GM21381 (cell line): ENCODE results near the gene FAM241B.

ENCODE experiments used
- ATAC-seq: cut with Tn5 transposase; IDR thresholded peaks from one replicate; pipeline ENCODE4 v1.9.1; 2021; ENCODE audit warnings: mild to moderate bottlenecking, moderate library complexity; ENCODE audit not compliant: unreplicated experiment

Gene FAM241B

DNA sequence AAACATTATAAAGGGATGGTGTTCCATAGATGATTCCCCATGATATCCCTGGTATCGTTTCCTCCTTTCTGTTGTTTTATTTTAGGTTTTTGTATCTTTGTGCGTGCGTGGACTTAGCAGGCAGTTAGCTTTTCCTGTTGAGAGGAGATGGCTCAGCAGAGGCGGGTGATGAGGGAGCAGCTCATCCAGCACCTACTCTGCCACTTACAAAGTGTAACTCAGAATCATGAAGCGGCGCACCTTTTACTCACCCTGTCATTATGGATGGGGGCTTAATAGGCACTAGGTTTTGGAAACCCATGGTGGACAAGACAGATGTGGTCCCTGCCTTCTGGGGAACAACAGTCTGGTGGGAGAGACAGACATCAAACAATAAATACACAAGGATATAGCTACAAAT, 17.1 kb downstream of the FAM241B start:
- no peak for ATAC-seq

DNA sequence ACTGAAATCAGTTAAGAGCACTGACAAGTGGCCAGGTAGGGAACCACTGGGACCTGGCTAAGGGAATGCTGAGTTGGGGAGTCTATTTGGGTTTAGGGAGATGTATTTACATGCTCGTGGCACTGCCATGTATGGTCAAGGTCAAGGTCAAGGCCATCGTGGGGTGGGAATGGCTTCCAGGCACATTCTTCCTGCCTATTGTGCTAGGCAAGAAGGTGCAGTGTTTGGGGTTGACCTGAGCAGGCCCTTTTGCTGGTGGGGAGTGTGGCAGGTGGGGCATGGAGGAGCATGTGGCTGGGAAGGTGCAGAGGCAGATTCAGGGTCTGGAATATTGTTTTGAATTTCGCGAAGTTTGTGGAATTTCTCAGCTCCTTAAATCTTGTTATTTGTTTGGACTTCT, 17.8 kb downstream of the FAM241B start:
- ATAC-seq, result no peak

DNA sequence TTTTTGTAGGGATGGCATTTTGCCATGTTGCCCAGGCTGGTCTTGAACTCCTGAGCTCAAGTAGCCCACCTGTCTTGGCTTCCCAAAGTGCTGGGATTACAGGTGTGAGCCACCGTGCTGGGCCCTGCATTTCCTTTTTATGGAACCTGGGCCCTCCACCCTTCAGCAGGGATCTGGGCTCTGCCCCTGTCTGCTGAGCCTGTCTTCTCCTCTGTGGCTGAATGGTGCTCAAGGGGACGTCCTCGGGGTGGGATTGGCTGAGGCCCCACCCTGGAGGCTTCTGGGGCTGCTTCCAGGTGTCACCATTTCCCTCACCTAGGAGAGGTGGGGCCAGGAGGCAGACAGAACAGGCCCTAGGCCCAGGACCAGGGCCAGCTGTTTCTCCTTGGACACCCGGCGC, 18.4 kb downstream of the FAM241B start:
- no peak for ATAC-seq

DNA sequence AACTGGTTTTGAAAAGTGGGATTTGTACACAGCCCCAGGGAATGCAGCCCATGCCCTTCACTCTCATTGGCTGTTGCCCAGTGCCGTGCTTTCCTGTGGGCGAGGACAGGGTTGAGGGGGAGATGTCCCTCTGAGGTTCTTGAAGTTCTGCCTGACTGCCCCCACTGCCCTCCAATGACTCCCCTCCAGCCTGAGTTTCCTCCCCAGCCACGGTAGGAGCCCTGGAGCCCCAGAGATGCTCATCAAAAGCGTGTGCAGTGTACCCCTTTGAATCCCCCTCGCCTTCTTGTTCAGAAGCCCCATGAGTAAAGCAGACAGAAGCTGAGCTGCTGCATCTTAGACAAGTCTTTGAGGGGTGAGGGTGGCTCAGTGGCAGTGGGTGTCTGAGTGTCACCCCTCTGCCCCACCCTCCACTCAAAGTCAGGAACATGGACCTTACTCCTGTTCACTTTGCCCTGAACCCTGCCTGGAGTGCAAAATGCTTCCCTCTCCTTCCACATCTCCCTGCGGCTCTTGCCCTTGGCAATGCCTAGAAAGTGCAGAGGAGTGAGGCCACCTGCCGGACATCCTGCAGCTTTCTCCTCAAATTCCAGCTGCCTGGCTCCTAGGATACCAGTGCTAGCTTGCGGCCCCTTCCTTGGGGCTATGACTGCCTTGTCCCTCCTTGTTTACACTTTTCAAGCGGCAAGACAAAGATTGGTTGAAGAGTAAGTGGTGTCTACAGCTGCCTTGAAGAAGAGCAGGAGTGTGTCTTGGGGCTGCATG, 19.9 kb downstream of the FAM241B start:
- no peak for ATAC-seq

DNA sequence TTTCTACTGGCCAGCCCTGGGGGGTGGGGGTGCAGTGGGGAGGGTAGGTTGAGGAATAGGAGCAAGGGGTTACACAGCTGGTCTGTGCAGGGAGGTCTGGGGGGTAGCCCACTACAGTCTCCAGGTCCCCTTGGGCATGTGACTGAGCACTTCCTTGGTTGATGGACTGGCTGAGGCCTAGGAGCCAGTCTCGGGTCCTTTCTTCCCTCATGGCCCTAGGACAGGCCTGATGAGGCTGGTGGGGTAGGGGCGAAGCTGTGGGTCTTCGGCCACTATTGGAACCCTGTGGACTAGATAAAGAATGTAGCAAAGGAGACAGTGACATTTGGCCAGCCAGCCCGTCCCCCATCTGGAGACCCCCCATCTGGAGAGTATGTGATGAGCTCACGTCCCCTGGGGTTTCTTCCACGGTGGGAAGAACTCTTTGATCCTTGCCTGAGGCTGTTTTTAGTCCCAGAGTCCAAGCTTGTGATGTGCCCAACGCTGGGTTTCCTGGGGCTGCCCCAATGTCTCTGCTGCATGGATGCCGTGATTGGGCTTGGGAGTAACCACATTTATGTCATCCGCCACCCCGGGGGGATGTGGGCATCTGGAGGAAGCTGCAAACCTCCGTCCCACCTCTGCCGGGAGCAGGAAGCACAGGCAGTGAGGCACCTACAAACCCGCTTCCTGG, 20.7 kb downstream of the FAM241B start:
- ATAC-seq, result no peak

DNA sequence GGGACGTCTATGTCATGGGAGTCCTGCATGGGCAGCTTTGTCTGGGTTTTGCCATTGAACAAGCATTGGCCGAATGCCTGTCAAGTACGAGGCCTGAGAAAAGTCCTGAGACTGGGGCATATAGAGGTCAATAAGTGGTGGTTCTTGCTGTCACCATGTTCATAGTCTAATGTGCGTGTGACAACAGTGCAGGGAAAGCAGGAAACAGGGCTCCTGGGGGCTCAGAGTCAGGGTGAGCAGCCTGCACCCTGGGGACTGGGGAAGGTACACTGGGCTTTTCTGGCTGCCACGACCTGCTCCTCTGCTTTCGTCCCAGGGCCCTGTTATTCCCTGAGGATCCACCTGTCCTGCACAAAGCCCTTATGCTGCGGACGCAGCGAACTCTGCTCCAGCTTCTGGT, 21.3 kb downstream of the FAM241B start:
- ATAC-seq, result no peak

DNA sequence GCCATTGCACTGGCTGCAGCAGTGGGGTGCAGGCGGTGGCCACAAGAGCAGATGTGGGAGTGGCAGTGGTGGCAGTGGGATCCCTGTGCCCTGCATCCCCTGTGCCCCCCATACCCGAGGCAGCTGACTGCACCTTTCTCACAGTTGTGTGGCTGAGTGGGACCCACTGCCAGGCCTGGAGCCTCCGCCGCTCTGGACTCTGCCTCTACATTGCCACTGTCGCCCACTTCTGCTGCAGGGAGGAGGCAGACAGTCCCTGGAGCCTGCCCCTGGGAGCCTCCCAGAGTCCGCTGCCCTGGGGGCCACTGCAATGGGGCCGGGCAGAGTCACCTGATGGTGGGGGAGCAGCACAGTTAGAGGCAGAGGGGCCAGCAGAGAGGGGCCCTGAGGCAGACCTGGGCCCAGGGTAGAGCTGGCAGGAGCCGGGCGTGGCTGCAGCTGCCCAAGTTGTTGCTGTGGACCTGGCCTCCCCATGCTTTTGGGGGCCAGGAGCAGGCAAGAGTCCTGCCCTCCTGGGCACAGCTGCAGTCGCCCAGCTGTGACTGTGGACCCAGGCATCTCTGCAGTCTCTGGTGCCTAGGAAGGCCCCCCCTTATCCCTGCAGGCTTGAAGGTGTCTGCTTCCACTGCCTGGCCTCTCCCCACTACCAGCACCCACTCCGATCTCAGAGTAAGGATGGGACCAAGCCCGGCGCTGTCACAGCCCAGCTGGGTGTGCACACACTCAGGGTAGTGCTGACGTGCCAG, 22.2 kb downstream of the FAM241B start:
- no peak for ATAC-seq

DNA sequence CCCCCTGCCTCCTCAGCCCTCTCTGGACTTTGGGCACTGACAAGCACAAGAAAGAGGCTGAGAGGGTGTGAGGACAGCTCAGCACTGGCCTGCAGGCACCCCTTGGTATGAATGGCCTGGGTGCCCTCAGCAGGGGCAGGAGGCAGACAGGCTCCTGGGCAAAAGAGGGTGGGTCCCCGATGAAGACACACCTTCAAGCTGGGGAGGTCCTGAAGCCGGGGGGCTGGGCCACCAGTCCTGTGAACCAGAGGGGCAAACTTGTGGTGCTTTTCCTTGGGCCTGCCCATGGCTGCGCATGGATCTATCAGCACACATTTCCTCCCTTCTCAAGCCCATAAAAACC, 22.8 kb downstream of the FAM241B start:
- ATAC-seq, result no peak

DNA sequence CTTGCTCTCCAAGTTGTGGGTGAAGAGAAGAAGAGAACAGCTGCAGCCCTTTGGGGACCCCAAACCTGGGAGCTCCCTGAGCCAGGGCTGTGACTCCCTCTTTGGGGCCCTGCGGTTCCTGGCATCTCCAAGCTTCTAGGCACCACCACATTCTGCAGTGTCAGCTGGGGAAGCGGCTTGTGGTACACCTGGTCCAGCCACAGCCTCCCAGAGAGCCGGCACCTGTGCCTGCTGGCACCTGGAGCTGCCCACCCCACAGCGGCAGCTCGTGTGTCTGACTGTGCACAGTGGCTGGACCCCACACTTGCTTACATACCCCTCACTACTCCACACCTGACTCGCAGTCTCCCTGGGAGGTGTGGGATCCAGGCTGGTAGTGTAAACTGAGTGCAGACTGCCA, 23.5 kb downstream of the FAM241B start:
- no peak for ATAC-seq

DNA sequence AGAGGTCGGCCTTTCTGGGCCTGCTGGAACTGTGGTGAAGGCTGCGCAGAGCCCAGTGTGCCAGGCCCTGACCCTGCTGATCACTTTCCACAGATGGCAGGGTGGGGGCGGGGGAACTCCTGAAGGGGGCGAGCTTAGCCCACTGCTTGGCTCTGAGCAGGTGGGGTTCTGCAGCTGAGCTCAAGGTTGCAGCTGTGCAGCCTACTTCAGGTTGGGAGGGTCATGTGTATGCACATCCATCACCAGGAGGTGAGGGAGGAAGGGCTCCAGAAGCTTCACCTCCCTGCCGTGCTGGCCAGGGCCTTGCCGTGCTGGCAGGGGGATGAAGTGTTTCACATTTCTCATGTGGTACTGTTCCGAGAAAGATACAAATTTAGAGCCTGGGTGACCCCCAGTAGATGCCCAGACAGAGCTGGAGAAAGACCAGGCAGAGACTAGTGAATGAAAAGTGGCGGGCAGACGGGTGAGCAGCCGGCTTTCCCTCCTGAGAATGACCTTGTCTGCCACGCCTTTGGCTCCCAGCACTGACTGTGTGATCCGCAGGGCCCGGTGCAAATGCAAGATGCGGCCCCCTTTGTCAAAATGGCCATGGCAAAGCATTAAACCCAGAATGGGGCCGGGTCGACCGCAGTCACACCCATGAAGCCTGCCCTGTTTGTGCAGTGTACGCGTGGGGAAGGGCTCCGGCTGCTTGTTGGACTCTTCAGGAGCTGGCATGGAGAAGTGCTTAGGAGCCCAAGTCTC, 25.2 kb downstream of the FAM241B start:
- ATAC-seq, result no peak

DNA sequence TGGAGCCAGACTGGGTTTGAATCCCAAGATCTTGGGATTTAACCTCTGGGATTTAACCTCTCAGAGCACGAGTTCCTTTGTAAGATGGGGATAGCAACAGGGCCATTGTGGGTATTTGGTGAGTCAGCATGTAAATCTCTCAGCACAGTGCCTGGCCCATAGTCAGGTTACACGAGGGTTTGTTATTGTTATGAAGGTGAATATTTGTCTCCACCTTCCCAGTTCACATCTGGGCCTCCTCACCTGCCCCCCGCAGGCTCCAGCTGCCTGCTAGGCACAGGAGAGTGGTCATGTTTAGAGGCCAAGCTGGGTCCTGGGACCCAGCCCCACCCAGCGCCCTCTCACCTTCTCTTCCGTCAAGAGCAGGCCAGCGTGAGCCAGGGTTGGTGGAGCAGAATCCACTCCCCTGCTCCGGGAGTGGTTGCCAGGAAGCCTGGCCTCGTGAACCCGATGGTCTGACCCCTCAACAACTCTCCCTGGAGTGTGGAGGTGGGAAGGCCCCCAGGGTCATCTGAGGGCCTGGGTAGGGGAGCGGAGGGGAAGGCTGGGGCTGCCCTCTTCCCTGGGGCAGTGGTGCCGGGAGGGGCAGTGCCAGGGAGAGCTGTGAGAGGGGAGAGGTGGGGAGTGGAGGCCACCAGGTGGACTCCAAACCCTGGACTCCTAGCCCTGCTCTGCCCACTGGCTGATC, 26.0 kb downstream of the FAM241B start:
- no peak for ATAC-seq

DNA sequence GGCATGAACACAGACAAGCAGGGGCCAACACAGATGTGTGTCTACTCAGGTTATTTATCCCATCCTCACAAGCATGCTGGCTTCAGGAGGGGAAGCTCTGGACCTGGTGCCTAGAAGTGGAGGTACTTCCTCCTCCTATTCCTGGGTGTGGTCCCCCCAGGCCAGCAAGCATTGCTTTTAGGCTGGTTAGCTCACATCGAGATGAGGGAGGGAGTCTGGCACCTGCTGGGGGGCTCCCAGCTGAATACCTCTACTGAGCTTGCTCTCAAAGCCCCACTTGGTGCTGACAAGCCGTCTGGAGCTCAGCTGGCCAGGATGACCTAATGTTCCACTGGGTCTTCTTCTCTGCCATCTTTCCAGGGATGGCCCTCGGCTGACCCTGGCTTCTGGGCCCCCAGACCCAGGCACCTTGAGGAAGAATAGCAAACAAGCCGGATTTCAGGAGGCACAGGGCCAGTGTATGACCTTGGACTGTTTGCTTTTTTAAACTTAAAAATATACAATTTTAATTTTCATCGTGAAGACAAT, 26.8 kb downstream of the FAM241B start:
- ATAC-seq, result no peak

DNA sequence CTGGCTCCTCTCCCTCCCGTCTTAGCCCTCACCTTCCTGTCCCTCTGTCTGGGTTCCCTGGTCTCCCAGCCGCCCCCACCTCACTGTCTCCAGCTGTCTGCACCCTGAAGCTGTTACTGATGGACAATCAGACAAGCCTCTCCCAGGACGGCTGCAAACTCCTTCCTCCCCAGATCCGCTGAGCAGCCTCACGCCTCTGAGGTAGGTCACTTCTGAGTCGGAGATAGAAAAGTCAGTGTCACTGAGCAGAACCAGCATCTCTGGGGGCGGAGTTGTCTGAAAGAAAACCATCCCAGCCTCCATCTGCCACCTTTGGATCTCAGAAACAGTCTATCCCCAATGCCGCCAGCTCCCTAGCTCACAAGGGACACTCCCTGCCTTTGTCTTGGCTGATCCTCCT, 27.4 kb downstream of the FAM241B start:
- no peak for ATAC-seq

DNA sequence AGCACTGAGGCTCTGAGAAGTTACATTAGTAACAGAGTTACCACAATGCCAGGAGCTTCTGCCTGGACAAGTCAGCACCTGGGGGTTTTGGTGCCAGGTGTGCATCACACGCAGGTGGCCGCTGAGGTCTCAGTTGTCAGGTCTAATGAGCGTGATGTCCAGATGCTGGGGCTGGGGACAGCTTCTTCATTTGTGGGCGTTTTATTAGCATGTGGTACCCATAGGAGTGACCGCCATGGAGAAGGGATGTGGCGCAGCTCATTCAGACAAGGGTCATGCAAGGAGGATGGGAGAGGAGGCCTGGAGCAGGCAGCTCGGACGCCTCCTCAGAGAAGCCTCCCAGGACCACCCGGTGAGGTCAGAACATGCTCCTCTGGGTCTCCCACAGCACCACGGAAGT, 27.8 kb downstream of the FAM241B start:
- ATAC-seq, result no peak

DNA sequence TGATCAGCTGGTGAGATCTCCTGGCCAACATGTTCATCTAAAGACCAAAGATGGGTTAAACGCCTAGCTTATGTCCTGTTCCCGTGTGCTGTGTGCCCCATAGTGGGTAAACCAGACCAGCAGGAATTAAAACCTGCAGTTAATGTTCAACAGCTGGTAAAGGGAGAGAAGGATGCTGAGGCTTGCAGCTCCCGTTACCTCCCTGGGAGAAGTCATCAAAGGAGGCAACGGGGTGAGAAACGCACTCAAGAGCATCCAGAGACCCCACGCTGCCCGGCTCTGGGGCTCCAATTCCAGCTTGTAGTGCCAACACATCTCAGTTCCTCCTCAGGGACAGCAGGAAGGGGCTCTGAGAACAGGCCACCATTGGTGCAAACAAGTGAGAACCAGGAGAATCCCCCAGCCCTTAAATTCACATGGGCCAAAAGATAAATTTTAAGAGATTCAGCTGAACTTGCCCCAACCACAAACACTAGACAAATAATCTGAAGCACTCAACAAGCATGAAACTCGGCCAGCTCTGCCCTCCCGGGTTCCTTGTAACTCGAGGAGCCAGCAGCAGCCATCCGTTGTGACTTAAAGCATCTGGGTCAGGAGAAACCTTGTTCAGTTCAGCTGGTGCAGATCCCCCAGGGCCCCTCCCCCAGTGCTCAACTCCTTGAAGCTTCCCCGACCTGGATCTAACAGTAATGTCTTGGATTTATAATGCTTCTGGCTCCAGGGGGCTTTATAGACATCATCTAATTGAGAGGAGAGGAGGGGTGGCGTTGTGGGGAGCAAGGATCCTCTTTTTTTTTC, 29.4 kb downstream of the FAM241B start:
- ATAC-seq, result no peak

DNA sequence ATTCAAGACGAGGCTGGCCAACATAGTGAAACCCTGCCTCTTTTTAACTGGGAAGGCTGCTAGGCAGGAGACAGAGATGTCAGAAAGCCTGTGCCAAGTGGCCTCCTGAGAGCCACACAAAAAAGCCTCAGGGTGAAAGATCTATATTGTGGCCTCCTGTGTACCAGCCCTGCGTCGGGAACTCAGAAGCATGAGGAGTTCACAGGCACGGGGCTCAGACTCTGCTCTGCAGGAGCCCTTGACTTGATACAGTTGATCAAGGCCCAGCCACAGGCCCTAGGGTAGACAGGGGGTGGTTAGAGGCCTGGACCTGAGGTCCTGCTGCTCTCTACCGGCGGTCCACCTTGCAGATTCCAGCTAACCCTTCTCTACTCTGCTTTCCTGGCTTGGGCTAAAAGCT, 30.2 kb downstream of the FAM241B start:
- ATAC-seq, result no peak

DNA sequence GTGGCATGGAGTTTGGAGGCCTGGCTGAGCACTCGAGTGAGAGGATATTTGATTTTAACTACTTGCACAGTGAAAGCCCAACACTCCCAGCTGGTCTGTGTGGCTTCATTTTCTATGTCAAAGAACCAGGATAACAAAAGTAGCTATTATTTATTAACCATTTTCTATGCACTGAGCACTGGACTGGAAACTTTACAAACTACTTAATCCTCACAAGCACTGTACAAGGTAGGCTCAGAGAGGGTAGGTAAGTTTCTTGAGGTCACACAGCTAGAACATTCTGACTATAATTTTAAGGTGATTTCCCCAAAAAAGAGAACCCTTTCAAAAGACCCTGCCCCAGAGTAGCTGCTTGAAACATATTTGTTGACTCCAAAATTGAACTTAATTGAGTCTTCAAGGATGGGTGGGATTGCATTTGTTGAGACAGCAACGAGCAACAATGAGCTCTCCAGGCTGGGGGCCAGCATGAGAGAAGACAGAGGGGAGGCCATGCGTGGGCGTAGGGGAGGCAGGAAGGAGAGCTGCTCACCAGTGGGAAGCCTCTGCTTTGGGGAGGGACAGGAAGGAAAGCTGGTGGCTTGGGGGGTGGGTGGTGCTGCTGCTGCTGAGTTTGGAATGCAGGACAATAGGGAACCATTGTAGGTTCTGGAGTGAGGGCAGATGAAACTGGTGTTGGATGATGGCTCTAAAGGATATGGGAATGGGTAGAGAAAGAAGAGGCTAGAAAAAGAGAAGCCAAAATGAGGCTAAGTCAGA, 31.5 kb downstream of the FAM241B start:
- ATAC-seq, result no peak

DNA sequence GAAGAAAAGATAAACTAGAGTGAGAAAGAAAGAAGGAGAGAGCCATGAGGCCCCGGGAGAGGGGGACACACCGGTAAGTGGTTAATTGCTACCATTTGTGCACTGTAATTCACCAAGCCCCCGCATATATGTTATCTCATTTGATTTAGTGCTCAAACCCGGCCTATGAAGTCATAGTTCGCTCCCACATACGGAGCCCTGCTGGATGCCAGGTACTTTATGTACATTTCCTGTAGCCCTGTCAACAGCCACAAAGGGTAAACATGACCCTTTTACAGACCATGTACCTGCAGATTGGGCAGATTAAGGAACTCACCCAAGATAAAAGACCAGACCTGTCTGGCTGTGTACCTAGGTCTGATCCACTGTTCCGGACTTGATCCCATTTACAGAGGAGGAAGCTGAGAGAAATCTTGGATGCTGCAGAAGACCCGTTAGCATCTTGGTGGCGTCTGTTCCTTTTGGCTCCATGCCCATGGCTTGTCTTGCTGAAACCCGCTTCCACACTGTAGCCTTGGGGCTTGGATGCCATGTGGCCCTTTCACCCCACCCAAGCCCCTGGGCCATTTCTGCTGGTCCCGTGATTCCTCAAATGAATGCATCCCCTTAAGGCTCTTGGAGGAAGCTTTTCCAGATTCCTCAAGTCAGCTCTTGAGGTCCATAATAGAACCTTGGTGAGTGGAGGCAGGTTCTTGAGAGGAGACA, 32.3 kb downstream of the FAM241B start:
- no peak for ATAC-seq
